GM19452 (cell line): ENCODE results near the gene GJA10.
"Not testable (repeated sequence)": the region's sequence is repeated elsewhere in the genome, so short reads cannot be mapped to it uniquely, and the experiment has no call there.

Source experiments
- ATAC-seq: cut with Tn5 transposase; IDR thresholded peaks from one replicate; pipeline ENCODE4 v1.9.1; 2021; ENCODE audit not compliant: unreplicated experiment

GJA10 gene

GRCh38 chr6:89894169-89894568 is at the start of gene GJA10:
GJA10 (plus strand) TSS chr6:89894469; CDS start chr6:89894469, 0 bp downstream.
- no peak for ATAC-seq

- not testable (repeated sequence) for ATAC-seq
Measured at GRCh38 chr6:89847513-89847912, 46.8 kb upstream of the GJA10 start.

GRCh38 chr6:89853068-89853467 is 41.2 kb upstream of the GJA10 start:
- no peak for ATAC-seq

- ATAC-seq = no peak
Measured at GRCh38 chr6:89858041-89858440, 36.2 kb upstream of the GJA10 start.

- peak; percentile 54 for ATAC-seq
Measured at GRCh38 chr6:89859744-89860143, 34.5 kb upstream of the GJA10 start.

DNA sequence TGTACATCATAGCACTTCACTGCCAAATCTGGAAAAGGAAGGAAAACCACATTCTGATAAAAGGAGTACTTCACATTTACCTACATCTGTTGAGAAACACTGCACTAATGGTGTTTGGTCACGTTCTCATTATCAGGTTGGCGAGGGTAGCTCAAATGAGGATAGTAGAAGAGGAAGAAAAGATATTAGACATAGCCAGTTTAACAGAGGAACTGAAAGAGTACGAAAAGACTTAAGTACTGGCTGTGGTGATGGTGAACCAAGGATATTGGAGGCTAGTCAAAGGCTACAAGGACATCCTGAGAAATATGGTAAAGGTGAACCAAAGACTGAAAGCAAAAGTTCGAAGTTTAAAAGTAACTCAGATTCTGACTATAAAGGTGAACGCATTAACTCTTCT is 32.0 kb upstream of the GJA10 start:
- peak; percentile 71 for ATAC-seq

- peak; percentile 10 for ATAC-seq
Measured at GRCh38 chr6:89862698-89863097, 31.6 kb upstream of the GJA10 start.

DNA sequence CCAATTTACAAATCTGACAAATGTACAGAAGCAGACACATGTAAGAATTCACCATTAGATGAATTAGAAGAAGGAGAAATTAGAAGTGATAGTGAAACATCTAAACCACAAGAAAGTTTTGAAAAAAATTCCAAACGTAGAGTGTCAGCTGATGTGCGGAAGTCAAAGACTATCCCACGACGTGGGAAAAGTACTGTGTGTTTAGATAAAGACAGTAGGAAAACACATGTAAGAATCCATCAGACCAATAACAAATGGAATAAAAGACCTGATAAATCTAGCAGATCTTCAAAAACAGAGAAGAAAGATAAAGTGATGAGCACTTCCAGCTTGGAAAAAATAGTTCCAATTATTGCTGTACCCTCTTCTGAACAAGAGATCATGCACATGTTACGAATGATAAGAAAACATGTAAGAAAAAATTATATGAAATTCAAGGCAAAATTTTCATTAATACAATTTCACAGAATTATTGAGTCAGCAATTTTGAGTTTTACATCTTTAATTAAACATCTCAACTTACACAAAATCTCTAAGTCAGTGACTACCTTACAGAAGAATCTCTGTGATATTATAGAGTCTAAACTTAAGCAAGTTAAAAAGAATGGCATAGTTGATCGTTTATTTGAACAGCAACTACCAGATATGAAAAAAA is 28.1 kb upstream of the GJA10 start:
- ATAC-seq = no peak

- ATAC-seq = no peak
Measured at GRCh38 chr6:89873721-89874120, 20.5 kb upstream of the GJA10 start.

DNA sequence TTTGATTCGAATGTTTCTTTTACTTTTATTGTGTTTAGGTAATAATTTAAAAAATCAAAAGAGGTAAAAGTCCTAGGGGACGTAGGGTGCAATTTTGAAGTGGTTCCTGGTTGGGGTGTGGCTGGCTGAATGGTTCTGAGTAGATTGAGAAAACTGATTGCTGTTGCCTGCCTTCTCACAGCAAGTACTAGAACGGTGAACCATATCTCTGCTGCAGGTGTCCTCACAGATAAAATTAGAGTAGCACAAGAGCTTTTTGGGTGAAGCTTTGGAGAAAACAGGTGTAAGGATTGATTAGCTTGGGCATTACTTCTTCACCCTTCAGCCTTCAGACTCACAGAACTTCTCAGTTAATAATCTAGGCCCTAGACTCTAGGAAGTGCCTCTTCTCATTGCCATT is 19.8 kb upstream of the GJA10 start:
- ATAC-seq = no peak

DNA sequence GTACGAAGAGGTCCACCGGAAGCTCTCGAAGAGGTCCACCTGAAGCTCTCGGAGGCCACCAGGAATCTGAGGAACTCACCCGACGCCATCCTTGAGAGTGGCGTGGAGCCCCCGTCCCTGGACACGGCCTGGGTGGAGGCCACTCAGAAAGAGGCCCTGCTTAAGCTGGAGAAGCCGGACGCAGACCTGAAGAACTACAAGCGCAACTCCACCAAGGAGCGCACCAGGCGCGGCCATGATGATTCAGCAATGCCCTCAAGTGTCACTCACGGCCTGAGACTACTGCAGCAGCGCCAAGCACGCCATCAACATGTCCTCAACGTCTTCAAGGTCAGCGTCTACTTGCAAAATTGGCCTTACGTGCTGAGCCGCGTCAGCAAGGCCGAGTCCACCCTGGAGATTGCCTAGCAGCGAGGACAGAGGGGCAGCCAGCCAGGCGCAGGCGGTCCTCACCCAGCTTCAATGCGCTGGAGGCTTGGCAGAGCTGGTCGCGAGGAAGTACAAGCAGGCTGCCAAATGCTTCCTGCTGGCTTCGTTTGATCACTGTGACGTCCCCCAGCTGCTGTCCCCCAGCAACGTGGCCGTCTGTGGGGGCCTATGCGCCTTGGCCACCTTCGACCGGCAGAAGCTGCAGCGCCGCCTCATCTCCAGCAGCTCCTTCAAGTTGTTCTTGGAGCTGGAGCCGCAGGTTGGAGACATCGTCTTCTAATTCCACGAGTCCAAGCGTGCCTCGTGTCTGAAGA is 7.7 kb upstream of the GJA10 start:
- ATAC-seq = no peak

DNA sequence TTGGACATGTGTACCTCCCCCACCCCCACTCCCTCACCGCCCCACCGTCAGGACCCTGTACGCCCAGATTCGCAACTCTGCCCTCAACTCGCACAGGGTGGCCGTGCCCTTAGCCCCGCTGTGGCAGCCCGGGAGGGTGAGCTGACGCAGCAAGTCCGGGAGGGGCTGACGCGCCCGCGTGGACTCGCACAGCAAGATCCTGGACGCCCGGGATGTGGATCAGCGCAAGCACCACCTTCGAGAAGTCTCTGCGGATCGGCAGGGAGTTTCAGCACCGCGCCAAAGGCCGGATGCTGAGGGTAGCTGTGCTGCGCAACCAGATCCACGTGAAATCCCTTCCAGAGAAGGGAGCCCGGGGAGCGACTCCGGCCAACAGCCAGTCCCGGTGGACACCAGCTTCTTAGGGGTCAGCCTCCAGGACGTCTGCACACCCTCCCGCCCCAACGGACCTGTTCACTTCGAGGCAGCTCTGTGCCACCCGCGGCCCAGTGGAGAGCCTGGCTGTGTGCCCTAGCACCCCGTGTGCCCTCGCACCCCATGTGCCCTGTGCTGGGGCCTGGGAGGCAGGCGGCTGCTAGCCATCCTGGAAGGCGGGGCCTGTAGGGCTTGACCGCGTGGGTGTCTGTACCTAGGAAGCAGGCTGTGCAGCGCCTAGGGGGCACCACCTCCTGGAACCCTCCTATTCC is 6.7 kb upstream of the GJA10 start:
- ATAC-seq = no peak

- no peak for ATAC-seq
Measured at GRCh38 chr6:89888138-89888514, 6.1 kb upstream of the GJA10 start.

DNA sequence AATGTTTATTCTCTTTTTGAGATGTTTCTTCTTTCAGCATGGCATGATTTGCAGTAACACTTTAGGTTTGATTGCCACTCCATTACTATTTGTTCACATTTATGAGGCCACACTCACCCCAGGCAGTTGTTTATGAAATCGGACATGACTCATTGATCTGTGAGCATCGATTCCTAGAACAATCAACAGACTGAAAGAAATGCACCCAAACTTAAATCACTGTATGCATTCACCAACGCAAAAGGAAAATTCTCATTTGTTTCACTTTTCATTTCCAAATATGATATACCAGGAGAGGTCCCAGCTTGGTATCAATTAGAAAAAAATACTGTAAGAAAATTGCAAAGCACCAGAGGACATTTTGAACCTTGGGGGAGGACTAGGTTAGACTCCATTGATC is 5.4 kb upstream of the GJA10 start:
- no peak for ATAC-seq

DNA sequence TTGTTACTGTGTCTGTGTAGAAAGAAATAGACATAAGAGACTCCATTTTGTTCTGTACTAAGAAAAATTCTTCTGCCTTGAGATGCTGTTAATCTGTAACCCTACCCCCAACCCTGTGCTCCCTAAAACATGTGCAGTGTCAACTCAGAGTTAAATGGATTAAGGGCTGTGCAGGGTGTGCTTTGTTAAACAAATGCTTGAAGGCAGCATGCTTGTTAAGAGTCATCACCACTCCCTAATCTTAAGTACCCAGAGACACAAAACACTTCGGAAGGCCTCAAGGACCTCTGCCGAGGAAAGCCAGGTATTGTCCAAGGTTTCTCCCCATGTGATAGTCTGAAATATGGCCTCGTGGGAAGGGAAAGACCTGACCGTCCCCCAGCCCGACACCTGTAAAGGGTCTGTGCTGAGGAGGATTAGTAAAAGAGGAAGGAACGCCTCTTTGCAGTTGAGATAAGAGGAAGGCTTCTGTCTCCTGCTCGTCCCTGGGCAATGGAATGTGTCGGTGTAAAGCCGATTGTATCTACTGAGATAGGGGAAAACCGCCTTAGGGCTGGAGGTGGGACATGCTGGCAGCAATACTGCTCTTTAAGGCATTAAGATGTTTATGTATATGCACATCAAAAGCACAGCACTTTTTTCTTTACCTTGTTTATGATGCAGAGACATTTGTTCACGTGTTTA is 3.3 kb upstream of the GJA10 start:
- ATAC-seq = not testable (repeated sequence)

DNA sequence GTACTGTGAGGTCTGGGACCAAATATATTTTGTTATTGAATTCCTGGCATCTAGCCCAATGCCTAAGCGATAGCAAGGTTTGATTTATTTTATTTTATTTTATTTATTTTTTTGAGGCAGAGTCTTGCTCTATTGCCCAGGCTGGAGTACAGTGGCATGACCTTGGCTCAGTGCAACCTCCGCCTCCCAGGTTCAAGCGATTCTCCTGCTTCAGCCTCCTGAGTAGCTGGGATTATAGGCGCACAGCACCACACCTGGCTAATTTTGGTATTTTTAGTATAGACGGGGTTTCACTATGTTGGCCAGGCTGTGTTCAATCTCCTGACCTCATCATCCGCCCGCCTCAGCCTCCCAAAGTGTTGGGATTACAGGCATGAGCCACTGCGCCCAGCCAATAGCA is 1.7 kb upstream of the GJA10 start:
- ATAC-seq = not testable (repeated sequence)

DNA sequence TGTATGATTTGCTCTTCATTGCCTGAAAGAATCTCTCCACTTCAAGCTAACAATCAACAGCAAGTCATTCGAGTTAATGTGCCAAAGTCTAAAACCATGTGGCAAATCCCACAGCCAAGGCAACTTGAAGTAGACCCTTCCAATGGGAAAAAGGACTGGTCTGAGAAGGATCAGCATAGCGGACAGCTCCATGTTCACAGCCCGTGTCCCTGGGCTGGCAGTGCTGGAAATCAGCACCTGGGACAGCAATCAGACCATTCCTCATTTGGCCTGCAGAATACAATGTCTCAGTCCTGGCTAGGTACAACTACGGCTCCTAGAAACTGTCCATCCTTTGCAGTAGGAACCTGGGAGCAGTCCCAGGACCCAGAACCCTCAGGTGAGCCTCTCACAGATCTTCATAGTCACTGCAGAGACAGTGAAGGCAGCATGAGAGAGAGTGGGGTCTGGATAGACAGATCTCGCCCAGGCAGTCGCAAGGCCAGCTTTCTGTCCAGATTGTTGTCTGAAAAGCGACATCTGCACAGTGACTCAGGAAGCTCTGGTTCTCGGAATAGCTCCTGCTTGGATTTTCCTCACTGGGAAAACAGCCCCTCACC is 1.1 kb downstream of the GJA10 start:
- ATAC-seq = no peak

- not testable (repeated sequence) for ATAC-seq
Measured at GRCh38 chr6:89910001-89910901, 16.0 kb downstream of the GJA10 start.

DNA sequence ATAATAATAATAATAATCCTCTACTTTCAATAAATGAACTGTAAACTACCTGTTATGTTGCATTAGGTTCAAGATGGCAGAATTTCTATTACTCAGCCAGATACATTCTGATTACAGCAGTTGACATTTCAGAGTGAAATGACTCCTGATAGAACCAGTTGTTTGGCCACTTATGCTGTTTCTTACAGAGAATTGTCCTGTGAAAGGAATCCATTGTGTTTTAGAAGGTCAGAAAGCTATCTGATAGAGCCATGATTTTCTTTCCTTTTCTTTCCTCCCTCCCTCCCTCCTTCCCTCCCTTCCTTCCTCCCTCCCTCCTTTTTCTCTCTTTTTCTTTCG is 16.6 kb downstream of the GJA10 start:
- no peak for ATAC-seq
